ENCODE measurements around the gene ATF5.

DNA sequence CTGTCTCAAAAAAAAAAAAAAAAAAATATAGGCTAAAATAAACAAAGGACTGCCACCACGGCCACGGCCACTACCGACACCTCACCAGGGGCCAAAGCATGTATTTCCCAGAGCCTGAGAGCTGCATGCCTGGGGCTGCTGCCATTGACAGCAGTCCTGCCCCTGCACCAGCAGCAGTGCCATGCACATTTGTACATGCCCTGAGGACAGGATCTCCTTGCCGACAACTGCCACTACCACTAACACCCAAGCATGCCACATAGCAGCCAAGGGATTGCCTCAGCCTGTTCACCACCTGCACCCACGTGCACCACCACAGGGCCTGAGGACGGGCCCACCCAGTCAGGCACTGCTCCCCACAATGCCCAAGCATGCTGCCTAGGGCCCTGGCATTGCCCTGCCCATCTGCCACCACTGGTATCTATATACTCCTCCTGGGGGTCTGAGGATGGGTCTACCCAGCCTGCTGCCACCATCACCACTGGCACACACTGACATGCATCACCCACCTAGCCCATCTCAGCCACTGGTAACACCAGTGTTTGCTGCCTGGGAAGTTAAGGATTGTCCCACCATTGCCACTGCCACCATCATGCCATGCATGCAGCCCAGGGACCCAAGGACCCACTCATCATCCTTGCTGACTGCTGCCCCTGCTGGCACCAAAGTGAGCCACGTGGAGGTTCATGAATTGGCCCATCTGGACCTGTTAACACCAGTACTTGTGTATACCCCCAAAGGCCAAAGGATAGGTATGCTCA is 10.9 kb downstream of the ATF5 start:
- TF ChIP-seq, protein P1, sequence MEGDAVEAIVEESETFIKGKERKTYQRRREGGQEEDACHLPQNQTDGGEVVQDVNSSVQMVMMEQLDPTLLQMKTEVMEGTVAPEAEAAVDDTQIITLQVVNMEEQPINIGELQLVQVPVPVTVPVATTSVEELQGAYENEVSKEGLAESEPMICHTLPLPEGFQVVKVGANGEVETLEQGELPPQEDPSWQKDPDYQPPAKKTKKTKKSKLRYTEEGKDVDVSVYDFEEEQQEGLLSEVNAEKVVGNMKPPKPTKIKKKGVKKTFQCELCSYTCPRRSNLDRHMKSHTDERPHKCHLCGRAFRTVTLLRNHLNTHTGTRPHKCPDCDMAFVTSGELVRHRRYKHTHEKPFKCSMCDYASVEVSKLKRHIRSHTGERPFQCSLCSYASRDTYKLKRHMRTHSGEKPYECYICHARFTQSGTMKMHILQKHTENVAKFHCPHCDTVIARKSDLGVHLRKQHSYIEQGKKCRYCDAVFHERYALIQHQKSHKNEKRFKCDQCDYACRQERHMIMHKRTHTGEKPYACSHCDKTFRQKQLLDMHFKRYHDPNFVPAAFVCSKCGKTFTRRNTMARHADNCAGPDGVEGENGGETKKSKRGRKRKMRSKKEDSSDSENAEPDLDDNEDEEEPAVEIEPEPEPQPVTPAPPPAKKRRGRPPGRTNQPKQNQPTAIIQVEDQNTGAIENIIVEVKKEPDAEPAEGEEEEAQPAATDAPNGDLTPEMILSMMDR (IDR thresholded peaks at IDR 0.05; ENCODE audit: poor library complexity) = no peak
- TF ChIP-seq EZH2phosphoT487 (IDR thresholded peaks at IDR 0.05; ENCODE audit: low read depth, severe bottlenecking, unreplicated experiment) (no peak), EZH2 (IDR thresholded peaks at IDR 0.05; ENCODE audit: borderline replicate concordance) (no peak)
